Measurements from ENCODE around the gene CHST11.

GRCh38 chr12:104452087-104452486 is 4.7 kb upstream of the CHST11 start:
- TF ChIP-seq CTCF (IDR thresholded peaks at IDR 0.05; ENCODE audit: low read depth, low read length, poor library complexity, severe bottlenecking) (no peak), EZH2phosphoT487 (IDR thresholded peaks at IDR 0.05; ENCODE audit: borderline replicate concordance, low read length) (no peak)

All from DOHH2 (cell line).